CD4-positive, alpha-beta T cell treated with Interferon gamma for 1 hour (primary cell): Measurements from ENCODE around the gene MGLL.

Experiments used
- DNase-seq: peaks from one replicate; pipeline ENCODE4 v3.0.0-alpha.2; 2020

The MGLL gene

DNA sequence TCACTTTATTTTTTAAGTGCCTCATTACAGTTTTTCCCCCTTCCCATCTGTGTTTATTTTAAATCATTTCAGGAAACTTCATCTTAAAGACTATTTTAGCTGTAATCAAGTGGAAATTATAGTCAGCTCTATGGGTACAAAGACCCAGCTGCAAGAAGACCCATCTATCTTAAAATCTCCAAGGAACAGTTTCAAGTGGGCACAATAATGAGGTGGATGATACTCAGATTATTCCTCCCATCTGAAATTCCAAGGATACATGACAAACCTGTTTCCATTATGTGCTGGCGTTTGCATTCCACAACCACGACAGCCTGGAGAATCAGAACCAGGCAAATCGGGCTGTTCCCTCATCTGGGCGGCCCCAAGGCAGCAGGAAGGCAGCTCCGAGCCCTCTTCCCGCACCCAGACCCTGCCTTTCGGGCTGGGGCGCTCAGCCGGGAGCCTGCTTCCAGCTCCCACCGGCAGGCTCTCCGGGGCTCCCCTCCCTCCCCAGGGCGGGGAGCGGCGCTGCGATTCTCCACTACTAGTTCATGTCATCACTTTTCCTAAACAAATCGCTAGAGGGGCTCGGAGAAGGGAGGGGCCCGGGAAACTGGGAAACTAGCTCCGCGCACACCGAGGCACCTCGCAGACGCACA is at the start of gene MGLL:
TSS of gene MGLL (minus strand) at position 475 of the 641 bp plus-strand sequence. CDS start at position 278, 197 bp downstream.
- no peak for DNase-seq

DNA sequence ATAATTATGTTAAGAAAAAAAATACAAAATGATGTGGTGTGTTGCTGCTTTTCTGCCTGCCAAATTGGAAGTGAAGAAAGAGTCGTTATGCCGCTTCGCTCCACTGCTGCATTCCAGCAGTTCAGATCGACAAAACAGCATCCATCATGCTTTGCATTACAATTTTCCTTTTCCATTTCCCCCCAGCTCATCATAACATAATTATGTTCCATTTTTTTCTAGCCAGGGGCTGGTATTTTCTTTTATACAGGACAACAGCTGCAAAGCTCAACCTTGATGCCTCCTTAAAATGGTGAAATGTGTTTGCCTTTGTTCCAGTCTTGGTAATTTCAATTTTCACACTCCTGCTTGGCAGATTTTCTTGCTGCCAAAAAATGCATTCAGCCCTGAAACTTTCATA is 47.8 kb upstream of the MGLL start:
- DNase-seq, result no peak

DNA sequence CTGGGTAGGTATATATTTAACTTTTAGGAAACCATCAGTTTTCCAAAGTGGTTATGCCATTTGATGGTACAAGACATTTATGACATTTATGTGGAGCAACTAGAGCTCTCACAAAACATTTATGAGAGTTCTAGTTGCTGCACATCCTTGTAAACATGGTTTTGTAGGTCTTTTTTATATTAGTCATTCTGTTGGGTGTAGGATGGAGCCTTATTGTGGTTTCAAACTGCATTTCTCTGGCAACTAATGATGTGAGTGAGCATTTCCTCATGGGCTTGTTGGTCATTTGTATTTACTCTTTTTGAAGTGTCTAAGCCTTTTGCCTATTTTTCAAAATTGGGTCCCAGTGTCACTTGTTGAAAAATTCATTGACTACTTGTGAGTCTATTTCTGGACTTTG is 45.7 kb upstream of the MGLL start:
- no peak for DNase-seq

DNA sequence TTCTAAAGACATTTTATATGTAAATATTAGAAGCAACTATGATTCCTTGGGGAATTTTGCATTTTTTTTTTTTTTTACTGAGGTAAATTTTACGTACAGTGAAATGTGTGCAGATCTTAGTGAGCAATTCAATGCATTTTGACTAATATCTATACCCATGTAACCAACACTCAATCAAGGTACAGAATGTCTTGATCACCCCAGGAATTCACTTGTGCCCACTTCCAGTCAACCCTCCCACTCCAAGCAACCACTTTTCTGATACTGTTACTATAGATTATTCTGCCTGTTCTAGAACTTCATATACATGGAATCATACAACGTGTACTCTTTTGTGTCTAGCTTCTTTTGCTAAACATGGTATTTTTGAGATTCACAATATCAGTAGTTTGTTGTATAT is 45.1 kb upstream of the MGLL start:
- no peak for DNase-seq

DNA sequence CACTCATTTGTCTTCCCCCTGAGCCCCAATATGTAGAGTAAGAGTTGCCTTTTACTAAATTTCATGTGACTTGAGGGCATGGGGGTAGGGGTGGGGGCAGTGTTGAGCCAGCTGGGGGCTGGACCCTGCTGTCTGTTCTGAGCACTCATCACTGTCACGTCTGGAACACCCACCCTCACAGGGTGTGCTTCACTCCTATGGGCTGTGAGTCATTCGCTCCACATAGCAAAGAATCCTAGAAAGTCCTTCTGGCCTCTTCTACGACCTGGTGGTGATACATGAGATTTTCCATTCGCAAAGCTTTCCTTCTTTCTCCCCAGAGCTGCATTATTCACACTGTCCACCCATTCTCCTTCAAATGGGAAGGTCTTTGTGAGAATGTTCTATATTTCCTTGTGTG is 43.6 kb upstream of the MGLL start:
- DNase-seq, result no peak

DNA sequence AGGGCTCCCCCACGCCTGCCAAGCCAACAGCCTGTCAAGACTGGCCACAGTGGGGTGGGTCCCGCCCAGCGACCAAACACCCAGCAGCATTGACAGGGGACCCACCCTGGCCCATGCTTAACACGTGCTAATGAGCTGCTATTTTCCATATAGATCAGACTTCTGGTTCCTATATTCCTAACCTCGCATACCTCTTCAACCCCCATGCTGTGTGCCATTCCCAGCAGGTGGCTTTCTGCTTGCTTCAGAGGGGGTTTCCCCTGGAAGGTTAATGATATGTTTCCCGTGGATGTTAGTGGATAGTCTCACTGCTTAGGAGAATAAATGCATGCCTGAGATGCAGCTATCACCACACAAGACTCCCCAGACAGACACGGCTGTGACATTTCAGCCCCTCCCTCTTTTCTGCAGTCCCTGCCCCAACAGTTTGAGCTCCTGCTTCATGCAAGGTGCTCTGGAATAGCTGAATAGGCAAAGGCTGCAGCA is 37.9 kb upstream of the MGLL start:
- no peak for DNase-seq

DNA sequence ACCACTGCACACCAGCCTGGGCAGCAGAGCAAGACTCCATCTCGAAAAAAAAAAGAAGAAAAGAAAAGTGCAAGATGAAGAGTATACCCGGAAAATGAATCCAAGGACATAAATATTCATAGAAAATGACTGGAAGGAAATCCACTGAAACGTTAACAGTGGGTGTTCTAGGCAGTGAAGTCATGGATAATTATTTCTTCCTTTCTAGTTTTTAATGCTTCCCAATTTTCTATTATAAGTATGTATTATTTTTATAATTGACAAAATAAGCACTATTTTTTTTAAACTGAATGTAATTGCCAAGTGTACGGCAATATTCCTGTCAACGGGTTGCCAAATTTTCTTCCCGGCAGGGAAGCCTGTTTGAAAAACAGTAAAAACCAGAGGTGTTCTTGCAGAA is 37.4 kb upstream of the MGLL start:
- DNase-seq, result no peak

DNA sequence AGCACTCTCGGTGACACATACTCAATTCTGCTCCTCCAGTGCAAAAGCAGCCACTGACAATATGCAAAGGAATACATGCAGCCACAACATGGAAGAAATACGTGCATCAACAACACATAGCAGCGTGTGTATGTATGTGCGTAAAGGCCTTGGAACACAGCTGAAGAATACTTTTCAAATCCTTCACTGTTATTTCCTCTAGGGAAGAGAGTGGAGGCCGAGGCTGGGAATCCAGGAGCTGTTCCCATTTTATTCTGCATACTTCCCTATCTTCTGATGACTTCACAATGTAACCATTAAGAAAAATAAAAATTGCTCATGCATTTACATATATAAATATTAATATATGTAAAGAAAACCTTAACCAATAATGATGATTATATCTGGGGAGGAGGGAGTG is 36.6 kb upstream of the MGLL start:
- DNase-seq, result no peak

DNA sequence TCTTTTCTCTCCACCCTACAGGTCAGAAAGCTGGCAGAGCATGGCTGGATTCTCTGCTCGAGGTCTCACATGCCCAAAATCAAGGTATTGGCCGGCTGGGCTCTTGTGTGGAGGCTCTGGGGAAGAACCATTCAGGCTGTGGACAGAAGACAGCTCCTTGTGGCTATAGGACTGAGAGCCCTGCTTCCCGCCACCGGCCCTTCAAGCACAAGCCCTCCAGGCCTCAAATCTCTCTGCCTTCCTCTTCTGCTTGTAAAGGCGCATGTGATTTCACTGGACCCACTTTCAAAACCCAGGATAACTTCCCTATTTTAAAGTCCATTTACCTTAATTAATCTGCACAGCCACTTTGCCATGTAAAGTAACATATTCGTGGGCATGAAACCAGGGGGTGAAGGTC is 36.2 kb upstream of the MGLL start:
- DNase-seq, result no peak

DNA sequence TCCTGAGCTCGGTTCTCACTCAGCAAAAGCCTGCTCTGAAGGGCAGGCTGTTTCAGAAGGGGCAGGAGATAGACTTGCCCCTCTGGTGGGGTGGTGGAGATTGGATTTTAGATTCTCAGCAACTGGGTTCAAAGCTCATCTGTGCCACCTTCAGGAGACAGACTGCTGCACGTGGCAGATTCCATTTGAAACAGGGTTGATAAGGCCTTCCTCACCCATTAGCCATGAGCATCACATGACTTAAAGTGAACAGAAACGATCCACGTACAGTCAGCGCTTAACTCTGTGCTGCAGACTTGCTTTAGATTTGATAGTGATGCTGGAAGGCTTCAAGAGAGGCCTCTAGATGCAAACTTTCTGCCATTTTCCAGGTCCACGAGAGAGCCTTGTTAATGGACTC is 35.0 kb upstream of the MGLL start:
- no peak for DNase-seq

DNA sequence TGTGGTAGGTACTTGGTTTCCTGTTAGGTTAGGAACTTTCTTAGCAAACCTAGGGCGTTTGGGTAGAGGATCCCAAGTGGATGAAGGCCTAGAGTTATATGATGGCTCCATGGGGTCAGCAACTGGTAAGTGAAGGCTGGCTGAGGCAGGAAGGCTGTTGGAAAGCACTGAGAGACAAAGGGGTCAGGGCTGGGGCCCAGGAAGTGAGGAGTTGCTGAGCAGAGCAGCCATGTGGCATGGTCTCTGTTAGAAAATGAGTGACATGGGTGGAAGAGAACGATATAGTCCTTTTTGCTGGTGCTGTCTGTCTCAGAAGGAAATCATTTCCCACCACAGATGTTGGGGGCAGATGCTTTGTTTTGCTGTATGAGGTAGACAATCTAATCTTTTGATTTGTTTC is 34.5 kb upstream of the MGLL start:
- DNase-seq, result no peak

DNA sequence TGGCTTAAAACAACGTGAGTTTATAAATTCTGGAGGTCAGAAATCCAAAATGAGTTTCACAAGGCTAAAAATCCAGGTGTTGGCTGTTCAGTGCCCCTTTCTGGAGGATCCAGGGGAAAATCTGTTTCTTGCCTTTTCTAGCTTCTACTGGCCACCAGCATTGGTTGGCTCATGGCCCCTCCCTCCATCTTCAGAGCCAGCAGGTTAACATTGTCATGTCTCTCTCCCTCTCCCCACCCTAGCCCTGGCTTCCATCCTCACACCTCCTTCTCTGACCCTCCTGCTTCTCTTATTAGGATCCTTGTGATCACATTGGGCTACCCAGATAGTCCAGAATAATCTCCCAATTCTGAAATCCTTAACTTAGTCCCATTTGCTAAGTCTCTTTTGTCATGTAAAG is 32.9 kb upstream of the MGLL start:
- DNase-seq, result no peak

DNA sequence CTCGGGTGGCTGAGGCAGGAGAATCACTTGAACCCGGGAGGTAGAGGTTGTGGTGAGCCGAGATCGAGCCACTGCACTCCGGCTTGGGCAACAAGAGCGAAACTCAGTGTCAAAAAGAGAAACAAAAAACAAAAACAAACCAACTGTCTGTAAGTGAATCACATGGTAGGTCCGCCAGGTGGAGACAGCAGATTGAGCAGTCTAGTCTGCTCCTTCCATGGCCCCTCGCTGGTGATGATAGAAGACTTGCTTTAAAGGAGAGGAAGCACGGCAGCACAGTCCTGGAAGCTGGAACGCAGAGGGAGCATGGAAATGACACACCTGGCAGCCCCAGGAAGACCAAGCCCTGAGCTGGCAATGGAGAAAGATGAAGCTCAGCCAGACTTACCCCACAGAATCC is 31.4 kb upstream of the MGLL start:
- DNase-seq, result no peak

DNA sequence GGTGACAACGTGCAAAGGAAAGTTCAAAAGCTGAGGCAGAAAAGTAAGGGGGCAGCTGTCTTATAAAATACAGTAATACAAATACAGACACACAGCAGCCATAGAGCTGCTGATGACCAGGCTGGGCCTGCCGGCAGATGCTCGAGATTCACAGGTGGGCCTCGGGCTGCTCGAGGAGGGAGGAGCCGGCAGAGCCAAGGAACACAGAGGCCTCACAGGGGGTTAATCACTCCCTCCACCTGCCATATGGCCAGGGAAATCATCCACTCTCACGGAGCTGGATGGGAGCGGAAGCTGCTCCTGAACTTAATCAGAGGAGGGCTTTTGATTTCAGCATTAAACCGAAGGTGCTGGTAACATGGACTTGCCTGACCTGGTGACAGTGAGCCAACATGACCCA is 29.6 kb upstream of the MGLL start:
- DNase-seq, result no peak

DNA sequence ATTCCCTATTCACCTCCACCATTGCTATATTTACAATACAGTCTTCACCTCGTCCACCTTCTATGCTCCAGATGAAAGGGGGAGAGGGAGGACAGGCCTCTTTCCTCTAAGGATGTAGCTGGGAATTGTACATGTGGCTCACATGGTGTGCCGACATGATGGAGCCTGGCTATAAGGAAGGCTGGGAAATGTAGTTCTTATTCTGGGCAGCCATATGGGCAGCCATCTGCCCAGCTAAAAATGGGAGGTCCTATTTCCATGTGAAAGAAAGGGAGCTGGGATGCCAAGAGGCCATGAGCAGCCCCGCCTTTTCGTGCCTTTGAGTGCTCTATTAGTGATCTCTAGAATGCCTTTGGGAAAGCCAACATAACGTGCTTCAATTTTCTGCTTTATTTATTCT is 27.1 kb upstream of the MGLL start:
- DNase-seq, result no peak

DNA sequence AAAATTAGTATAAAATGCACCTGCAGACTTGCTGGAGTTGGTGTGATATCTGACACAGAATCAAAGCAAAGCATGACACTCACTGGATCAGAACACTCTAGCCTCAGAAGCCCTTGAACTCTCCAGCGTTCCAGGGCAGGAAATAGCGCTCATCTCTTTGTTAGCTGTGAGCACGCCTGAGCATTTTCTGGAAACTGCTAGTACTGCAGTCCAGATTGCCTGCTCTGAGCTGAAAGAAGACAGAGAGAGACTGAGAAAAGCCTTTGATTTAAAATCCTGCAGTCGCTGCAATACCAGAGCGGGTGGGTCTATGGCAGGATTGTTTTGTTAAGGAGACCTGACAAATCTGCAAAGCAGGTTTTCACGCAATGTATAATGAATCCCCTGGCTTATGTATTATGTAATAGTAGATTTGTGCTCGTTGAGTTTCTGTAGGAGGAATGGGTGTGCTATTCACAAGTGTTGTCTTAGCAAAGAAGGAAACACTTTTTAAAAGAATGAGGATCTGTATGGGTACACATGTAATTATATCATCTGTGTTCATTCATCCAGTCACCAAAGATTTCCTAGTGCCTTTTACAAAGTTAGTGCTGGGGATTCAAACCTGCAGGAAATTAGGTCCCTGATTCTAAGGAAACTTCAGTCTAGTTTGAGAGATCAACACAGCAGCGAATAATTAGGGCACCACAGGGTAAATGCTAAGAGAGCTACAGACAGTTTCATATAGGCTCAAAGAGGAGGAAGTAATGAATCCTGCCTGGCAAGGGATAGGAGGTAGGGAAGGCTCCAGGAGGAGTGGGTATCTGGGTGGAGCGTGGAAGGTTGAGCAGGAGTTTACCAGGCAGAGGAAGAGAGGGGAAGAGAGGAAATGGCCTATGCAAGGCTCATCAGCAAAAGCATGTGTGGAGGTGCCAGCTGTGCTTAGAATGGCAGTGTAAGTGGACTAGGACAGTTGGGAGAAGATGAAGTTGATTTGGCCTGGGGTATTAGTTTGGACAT is 26.1 kb upstream of the MGLL start:
- DNase-seq, result no peak

DNA sequence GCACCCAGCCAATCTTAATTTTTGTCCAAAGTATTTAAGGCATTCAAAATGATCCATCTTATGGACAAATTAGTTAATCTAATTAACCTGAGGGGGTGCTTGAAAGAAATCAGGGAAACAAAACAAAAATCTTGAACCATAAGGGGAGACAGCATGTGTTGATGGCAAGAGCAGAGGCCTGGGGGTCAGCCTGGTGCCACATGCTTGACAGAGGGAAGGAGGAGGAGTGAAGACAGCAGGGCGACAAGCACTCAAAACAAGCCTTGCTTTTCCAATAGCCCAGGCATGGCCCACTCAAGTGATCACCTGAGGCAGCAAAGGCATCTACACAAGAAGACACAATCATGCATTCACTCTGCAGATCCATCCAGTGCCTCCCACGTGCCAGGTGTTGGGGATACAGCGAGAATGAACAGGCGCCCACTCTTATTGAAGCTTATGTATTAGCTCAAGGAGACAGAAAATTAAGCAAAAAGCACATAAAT is 25.0 kb upstream of the MGLL start:
- DNase-seq, result no peak

DNA sequence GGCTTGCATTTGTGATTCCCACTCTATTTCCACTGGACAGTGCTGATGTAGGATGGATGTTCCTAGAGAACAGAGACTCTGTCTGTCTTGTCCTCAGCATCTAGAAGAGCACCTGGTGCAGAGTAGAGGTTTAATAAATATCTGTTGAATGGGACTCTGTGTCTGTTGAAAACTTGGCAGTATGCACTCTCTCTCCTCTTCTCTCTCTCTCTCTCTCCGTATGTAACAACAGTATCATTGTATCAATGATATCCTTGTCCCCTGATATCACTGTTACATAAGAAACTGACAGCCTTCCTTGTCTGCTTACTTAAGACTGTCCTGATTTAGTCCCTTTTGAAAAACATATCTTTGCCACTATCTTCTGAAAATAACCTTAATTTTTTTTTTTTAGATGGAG is 24.3 kb upstream of the MGLL start:
- DNase-seq, result no peak

DNA sequence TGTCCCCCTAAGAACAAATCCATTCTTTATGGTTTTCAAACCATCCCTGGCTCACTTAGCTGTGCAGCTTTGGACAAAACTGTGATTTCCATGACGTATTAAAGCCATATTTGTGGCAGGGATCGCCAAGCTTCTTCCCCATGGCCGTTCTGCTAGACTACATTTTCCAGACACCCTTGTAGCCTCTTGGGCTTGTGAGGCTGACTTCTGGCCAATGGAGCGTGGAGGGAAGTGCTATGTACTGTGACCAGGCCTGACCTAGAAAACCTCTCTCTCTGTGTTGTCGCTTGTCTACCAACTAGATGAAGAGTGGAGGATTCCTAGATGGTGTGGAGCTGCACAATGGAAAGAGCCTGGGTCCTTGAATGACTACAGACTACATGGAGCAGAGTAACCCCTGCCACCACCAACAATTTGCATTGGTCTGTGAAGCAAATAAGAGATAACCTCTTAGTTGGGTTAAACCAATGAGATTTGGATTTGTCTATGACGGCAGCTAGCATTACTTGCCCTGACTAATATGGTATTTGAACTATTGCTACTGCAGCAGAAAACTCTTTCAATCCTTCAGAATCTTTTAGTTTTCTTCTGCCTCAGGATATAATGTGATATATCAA is 22.1 kb upstream of the MGLL start:
- no peak for DNase-seq

DNA sequence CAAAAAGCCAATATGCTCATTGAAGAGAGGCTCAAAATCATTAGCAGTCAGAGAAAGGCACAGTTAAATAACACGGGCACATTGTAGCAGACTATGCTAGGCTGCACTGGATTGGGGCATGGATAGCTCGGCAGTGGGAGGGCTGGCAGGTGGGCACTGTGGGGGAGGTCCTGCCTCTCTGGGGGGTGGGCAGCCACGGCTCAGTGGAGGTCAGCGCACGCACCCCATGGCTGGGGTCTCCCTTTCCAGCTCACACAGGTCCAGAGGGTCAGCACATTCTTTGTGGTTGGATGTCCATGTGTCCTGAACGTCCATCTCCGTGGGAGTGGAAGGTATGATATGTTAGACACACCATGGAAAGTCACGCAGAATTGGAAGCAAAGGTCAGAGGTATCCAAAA is 18.4 kb upstream of the MGLL start:
- DNase-seq, result no peak

DNA sequence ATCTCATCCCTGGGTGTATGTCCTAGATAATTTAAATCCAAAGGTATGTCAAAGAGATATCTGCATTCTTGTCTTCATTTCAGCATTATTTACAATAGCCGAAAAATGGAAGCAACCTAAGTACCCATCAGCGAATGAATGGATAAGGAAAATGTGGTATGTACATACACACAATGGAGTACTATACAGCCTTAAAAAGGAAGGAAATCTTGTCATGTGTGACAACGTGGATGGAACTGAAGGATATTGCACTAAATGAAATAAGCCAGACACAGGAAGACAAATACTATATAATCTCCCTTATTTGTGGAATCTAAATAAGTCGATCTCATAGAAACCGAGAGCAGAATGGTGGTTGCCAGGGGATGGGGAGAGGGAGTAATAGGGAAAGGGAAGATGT is 16.8 kb upstream of the MGLL start:
- no peak for DNase-seq

DNA sequence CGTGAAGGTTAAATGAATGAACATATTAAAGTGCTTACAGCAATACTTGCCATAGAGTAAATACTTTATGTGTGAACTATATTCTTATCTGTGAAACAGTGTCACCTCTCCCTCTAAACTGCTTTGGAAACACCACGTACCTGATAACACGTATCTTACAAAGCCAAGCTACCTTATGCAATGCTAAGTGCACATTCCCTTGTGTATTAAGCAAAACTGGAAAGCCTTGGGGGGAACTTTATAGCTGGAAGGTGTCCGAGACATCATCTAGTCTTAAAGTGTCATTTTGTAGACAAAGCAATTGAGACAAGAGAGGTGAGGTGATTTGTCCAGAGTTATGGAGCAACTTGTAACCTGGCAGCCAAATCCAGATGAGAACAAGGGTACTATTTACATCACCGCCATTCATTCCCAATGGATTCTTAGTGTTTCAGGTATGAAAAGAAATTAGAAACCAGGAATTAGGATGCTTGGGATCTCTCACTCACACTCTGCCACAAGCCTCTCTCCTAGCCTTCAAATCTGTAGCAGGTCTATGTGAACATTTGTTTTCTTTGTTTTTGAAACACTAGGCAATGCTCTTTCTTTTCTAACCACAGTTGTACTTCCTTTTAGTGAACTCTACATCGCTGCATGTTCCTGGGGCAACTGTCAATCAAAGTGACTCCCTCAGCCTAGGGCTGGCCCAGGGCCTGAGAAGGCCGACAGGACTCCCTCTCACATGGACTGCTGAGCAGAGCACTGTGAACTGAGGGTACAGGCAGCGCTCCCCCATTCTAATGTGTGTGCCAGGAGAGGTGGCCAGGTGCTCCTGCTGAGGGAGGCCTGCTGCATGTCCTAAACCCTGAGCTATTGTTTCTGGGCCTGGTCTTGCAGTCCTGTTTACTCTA is 13.9 kb upstream of the MGLL start:
- DNase-seq, result no peak

DNA sequence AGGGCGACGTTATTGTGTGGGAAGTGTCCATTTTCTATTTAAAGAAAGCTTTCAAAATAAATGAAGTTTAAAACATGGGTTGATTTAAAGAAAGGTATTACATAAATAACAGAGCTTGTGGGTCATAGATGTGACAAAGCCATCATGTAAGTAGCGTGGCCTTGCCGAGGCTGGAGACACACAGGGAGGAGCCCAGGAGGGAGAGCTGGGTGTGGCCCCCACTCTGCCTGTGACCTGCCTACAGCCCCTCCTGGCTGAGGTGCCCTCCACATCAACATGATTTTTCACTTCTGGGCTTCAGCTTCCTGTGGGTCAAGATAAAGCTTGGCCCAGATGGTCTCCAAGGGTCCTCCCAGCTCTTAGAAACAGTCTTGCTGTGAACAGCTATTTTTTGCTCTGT is 12.5 kb upstream of the MGLL start:
- no peak for DNase-seq
